GM18858 (cell line): Measurements from ENCODE around the gene ATP6V1F.

Experiments used
- ATAC-seq: cut with Tn5 transposase; IDR thresholded peaks from one replicate; pipeline ENCODE4 v1.9.1; 2021; ENCODE audit not compliant: unreplicated experiment

Gene ATP6V1F, protein sequence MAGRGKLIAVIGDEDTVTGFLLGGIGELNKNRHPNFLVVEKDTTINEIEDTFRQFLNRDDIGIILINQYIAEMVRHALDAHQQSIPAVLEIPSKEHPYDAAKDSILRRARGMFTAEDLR

DNA sequence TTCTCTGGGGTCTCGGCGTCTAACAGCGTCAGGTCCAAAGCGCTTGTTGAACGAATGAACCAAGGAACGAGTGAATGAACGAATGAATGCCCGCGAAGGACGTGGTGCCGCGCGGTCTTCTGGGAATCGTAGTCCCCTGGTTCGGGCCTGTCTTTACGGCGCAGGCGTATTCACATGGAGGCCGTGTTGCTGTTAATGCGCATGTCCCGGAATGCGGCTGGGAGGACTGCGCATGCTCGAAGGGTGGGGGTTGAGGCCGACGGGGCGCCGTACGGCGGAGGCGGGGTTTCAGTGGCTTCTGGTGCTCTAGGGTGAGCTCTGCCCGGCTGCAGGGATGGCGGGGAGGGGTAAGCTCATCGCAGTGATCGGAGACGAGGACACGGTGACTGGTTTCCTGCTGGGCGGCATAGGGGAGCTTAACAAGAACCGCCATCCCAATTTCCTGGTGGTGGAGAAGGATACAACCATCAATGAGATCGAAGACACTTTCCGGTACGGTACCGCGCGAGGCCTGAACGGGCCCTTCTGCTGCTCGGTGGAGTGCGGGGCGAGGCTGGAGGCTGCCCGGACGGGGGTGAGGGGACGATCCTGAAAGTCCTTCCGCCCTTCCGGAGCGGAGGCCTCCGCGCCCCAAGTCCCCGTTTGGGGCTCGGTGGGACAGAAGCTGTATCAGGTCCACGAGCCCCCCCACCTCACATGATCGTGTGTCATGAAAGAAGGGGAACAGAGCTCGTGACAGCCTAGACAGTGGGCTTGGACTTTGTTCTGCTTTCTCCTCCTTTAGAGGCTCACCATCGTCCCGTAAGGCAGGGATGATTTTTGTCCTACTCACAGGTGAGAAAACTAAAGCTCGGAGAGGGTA lies at the start of gene ATP6V1F:
ATP6V1F (plus strand) TSS at position 286 of the 862 bp plus-strand sequence; CDS start at position 335, 49 bp downstream.
- ATAC-seq: peak; percentile 78

- no peak for ATAC-seq
Observed at GRCh38 chr7:128814499-128814898, 48.2 kb upstream of the ATP6V1F start.

- no peak for ATAC-seq
Observed at GRCh38 chr7:128815289-128815942, 47.2 kb upstream of the ATP6V1F start.

- ATAC-seq: no peak
Observed at GRCh38 chr7:128818694-128819093, 44.0 kb upstream of the ATP6V1F start.

GRCh38 chr7:128821724-128822123 lies 40.9 kb upstream of the ATP6V1F start:
- no peak for ATAC-seq

DNA sequence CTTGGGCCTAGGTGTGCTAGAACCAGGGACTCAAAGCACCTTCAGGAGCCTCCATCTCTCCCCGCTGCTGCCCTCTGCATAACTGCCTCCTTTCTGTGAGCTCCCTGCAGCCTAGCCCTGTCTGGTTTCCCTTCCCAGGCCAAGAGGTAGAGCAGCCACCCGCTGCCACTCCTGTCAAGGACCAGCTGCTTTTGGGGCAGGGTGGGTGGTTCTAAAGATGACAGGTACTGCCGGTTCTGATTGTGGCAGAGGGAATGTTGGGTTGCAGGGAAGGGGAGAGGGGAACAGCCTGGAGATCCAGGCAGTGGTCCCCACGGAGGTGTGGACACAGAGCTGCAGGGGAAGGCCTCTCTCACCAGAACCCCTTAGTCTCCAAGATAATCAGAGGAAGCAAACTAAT lies 36.1 kb upstream of the ATP6V1F start:
- no peak for ATAC-seq

- no peak for ATAC-seq
Observed at GRCh38 chr7:128826916-128827247, 35.8 kb upstream of the ATP6V1F start.

GRCh38 chr7:128827248-128827958 lies 35.3 kb upstream of the ATP6V1F start:
- no peak for ATAC-seq

DNA sequence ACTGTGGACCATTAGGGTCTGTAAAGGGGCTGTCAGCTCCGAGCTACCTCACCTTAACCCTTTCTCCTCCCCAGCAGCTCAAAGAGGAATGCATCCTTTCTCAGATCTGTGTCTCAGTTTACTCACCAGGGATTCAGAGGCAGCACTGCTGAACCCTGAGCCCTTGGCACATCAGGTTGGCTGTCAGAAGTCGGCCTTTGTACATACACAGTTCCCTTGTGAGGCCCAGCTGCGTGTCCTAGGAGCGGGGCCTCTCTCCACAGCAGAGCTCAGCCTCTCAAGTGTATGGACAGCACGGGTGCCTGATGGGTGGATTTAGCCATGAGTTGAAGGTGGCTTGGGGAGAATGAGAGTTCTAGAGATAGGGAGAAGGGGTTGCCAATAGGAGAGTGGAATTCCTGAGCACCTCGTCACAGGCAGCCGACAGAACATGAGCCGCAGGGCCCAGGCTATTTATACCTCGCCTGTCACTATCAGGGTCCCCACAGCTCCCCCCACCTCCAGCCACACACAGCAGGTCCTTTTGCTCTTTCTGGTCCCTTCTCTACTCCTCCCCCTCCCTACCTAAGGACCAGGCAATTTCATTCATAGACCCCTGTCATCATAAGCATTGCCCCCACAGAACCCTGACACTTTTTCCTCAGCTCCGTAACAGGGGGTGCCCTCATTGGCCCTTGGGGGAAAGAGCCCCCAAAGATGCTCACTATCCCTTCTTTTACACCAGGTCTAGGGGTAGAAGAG lies 34.5 kb upstream of the ATP6V1F start:
- ATAC-seq: no peak

GRCh38 chr7:128829391-128830166 lies 33.1 kb upstream of the ATP6V1F start:
- no peak for ATAC-seq

DNA sequence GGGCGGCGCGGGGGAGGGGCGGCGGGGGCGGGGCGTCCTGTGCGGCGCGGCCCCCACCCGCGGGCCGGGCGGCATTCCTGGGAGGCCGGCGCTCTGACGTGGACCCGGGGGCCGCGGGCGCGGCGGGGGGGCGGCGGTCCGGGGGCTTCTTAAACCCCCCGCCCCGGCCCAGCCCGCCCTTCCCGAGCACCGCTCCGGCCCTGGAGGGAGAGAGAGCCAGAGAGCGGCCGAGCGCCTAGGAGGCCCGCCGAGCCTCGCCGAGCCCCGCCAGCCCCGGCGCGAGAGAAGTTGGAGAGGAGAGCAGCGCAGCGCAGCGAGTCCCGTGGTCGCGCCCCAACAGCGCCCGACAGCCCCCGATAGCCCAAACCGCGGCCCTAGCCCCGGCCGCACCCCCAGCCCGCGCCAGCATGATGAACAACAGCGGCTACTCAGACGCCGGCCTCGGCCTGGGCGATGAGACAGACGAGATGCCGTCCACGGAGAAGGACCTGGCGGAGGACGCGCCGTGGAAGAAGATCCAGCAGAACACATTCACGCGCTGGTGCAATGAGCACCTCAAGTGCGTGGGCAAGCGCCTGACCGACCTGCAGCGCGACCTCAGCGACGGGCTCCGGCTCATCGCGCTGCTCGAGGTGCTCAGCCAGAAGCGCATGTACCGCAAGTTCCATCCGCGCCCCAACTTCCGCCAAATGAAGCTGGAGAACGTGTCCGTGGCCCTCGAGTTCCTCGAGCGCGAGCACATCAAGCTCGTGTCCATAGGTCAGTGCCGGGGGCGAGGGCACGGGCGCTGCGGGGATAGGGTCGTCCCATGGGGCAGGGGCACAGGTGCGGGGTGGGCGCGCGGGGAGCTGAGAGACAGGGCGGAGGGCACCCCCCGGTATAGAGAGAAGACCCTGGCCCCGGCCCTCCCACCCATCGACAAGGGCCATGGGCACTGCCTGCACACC lies 32.2 kb upstream of the ATP6V1F start, which contains the start of gene FLNC:
FLNC (plus strand) TSS at position 176 of the 947 bp plus-strand sequence; CDS start at position 408, 232 bp downstream.
- no peak for ATAC-seq

GRCh38 chr7:128831178-128831993 lies 31.3 kb upstream of the ATP6V1F start:
- ATAC-seq: no peak

DNA sequence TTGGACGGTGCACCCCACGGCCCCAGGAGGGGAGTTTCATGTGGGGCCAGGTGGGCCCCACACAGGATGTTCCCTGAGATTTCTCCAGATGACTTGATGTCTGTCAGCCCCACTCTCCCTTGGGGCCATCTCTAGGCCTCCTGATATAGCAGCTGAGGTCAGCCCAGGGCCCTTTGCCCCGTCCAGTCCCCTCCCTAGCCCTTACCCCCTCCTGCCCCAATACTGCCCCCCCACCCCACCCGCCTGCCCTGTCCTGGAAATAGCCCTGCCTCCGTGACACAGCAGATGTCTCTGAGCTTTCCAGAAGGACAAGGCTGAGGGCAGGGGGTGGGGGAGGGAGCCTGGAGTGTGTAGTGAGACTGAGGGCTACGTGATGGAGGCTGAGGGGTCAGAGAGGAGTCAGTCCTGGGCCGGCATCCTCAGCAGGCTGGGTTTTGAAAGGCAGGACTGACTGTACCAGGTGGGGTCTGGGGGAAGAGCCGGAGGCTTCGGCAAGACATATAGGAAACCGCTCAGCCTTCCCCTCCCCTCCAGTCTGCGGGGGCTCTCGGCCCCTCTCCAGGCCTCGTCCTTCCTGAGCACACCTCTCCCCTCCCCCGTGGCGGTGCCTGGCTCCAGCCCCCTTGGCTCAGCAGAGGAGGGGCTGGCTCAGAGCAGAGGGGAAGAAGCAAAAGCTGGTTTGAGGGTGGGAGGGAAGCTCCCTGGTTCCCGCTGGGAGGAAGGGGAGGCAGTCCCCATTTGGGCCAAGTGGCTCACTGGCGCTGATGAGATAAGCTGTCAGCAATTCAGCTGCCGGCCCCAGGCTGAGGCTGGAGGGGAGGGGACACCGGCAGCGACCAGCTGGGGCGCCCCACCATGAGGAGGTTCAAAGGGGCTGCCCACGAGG lies 30.4 kb upstream of the ATP6V1F start:
- ATAC-seq: no peak

DNA sequence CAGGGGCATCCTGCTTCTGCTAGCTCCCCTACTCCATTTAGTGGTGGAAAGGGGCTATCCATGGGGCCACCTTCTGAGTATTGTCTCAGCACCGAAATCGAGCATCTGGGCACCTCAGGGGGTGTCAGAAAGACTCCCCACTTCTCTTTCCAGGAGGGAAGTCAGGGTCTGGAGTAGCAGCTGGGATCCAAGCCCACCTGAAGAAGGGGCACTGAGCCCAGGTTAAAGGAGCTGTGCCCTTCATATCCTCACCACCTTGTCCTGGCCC lies 29.8 kb upstream of the ATP6V1F start:
- no peak for ATAC-seq

GRCh38 chr7:128833148-128833945 lies 29.3 kb upstream of the ATP6V1F start:
- no peak for ATAC-seq

DNA sequence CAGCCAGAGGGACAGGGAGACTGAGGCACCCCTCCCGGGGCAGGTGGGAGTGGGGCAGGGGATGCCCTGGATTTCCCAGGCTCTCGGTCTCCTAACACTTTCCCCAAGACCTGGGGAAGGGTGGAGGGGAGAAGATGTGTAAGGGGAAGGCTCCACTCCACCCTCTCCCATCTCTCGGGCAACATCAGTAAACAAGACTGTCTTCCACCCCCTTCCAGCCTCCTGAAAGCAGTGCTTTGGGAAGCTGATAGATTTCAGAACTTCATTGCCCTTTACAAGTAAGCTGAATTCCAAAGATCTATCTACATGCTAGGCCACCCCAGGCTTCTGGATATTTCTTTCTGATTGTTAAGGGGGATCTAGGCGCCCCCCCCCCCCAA lies 28.7 kb upstream of the ATP6V1F start:
- no peak for ATAC-seq
